ENCODE measurements around the gene LATS1. TPM values are rescaled to one million over a fixed set of nuclear protein-coding genes. Genes with fewer than 3 reads are reported as not detected.
"Not testable (repeated sequence)": the region's sequence is repeated elsewhere in the genome, so short reads cannot be mapped to it uniquely, and the experiment has no call there.

LATS1 gene
- total RNA-seq, 1 experiment from 2014 or later, result 25.1 TPM

DNA sequence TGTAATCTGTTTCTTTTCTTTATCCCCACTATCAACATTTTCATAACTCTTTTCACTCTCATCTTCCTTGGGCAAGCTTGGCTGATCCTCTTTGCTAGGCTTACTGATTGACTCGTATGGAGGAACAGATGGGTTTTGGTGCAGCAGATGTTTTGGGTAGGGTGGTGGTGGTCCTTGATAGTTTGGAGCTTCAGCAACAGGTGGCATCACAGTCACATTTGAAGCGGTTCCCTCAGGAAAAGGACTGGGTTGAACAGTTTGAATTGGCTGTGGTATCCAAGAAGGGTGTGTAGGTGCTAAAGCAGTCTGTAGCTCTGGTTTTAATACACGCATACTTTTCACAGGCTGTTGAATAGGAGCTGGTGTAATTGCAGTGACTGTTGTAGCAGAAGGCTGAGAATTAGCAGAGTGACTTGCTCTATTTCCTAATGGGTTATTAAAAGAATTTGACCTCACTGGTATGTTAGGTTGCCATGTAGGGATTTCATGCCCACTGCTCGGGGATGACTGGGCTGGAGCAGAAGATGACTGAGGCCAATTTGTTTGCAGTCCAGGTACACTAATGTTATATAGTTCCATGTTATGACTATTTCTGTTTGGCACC, 34.5 kb downstream of the LATS1 start:
- no peak overlapping the region for H2AK5ac ChIP-seq (ENCODE audit: insufficient read length, low read length)
- no peak overlapping the region for H3T11ph ChIP-seq (ENCODE audit: low read length)
- no peak overlapping the region for H4K91ac ChIP-seq (ENCODE audit: insufficient read length, low read depth, low read length)
- no peak overlapping the region for H3K27ac ChIP-seq (ENCODE audit: insufficient read length, low read depth, low read length)
- no peak overlapping the region for H2BK120ac ChIP-seq (ENCODE audit: low read depth, low read length, poor library complexity, severe bottlenecking)
- Mint-ChIP-seq H3K9me3 (no peaks in the 10 kb centered on the region), H3K27ac (no peak overlapping the region; a peak in 1 of 7 replicates), H3K36me3 (ENCODE audit: insufficient read depth in 1 of 3, low read depth in 3 of 3) (peaks cover 10 to 36% (median 33%) of the 10 kb centered on the region in 3 experiments; a peak in 6 of 7 replicates), H3K4me1 (no peaks in the 10 kb centered on the region; a peak in 1 of 4 replicates), H3K4me3 (no peak overlapping the region), H3K27me3 (ENCODE audit: low read depth) (no peaks in the 10 kb centered on the region)
- H3K27me3 ChIP-seq (ENCODE audit: insufficient read depth, low read length), result no peaks in the 10 kb centered on the region
- H3K4me1 ChIP-seq (ENCODE audit: insufficient read depth, low read length), result no peaks in the 10 kb centered on the region
- H4K20me1 ChIP-seq (ENCODE audit: control insufficient read depth, insufficient read depth, insufficient read length), result no peaks in the 10 kb centered on the region
- no peaks in the 10 kb centered on the region for H3K9me3 ChIP-seq (ENCODE audit: control insufficient read depth, low read depth, low read length)
- WGBS (ENCODE audit: extremely low coverage, insufficient read length, low lambda C conversion rate), result no CpG with 5 or more reads among the region's 4 CpGs
- H3K18ac ChIP-seq (ENCODE audit: insufficient read length, low read depth, low read length), result no peak overlapping the region
- H4K5ac ChIP-seq (ENCODE audit: insufficient read length, low read depth, low read length), result no peak overlapping the region
- H3K4me2 ChIP-seq (ENCODE audit: insufficient read depth, insufficient read length, low read length), result no peak overlapping the region
- no peak overlapping the region for H3K23ac ChIP-seq (ENCODE audit: insufficient read length, low read depth, low read length)
- no peak overlapping the region for H2AFZ ChIP-seq (ENCODE audit: low read length)
- no peak overlapping the region for H2BK5ac ChIP-seq (ENCODE audit: insufficient read length, low read length)
- H3K9ac ChIP-seq (ENCODE audit: extremely low read depth, insufficient read length, low read length), result no peak overlapping the region
- no peaks in the 10 kb centered on the region for H3K23me2 ChIP-seq (ENCODE audit: insufficient read length, low read depth, low read length, poor library complexity, severe bottlenecking)
- no peak overlapping the region for H3K4ac ChIP-seq (ENCODE audit: low read depth, low read length)
- TF ChIP-seq, protein P1, sequence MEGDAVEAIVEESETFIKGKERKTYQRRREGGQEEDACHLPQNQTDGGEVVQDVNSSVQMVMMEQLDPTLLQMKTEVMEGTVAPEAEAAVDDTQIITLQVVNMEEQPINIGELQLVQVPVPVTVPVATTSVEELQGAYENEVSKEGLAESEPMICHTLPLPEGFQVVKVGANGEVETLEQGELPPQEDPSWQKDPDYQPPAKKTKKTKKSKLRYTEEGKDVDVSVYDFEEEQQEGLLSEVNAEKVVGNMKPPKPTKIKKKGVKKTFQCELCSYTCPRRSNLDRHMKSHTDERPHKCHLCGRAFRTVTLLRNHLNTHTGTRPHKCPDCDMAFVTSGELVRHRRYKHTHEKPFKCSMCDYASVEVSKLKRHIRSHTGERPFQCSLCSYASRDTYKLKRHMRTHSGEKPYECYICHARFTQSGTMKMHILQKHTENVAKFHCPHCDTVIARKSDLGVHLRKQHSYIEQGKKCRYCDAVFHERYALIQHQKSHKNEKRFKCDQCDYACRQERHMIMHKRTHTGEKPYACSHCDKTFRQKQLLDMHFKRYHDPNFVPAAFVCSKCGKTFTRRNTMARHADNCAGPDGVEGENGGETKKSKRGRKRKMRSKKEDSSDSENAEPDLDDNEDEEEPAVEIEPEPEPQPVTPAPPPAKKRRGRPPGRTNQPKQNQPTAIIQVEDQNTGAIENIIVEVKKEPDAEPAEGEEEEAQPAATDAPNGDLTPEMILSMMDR (conservative IDR thresholded peaks at IDR 0.05), result no peak
- H4K8ac ChIP-seq (replicated peaks; ENCODE audit: insufficient read length, low read depth, low read length), result no peak overlapping the region
- no peak overlapping the region for H3K56ac ChIP-seq (ENCODE audit: insufficient read length, low read depth, low read length)
- no peaks in the 10 kb centered on the region for H3K79me1 ChIP-seq (ENCODE audit: insufficient read depth, low read depth, low read length, poor library complexity, severe bottlenecking)
- no peak overlapping the region for H2BK12ac ChIP-seq (ENCODE audit: insufficient read length, low read depth, low read length)
- no peaks in the 10 kb centered on the region for H3K79me2 ChIP-seq (ENCODE audit: insufficient read depth, low read length)
- no peak overlapping the region for H2BK15ac ChIP-seq (ENCODE audit: low read depth, low read length)
- DNase-seq, result no peak
- H2BK20ac ChIP-seq (ENCODE audit: low read depth, low read length, poor library complexity, severe bottlenecking), result no peak overlapping the region
- no peak overlapping the region for H3K14ac ChIP-seq (ENCODE audit: insufficient read depth, low read length)

GRCh38 chr6:149681845-149682244, 36.1 kb downstream of the LATS1 start:
- not testable (repeated sequence) for H3K23me2 ChIP-seq (ENCODE audit: insufficient read length, low read depth, low read length, poor library complexity, severe bottlenecking); H4K91ac ChIP-seq (ENCODE audit: insufficient read length, low read depth, low read length); H3K4ac ChIP-seq (ENCODE audit: low read depth, low read length); H3K4me1 ChIP-seq (ENCODE audit: insufficient read depth, low read length); H3K79me2 ChIP-seq (ENCODE audit: insufficient read depth, low read length); H2AK5ac ChIP-seq (ENCODE audit: insufficient read length, low read length); H3K4me2 ChIP-seq (ENCODE audit: insufficient read depth, insufficient read length, low read length); H3K27ac ChIP-seq (ENCODE audit: insufficient read length, low read depth, low read length); H3T11ph ChIP-seq (ENCODE audit: low read length); H4K8ac ChIP-seq (replicated peaks; ENCODE audit: insufficient read length, low read depth, low read length); DNase-seq; H2AFZ ChIP-seq (ENCODE audit: low read length); H2BK120ac ChIP-seq (ENCODE audit: low read depth, low read length, poor library complexity, severe bottlenecking); H4K20me1 ChIP-seq (ENCODE audit: control insufficient read depth, insufficient read depth, insufficient read length); H2BK12ac ChIP-seq (ENCODE audit: insufficient read length, low read depth, low read length); H3K14ac ChIP-seq (ENCODE audit: insufficient read depth, low read length); H3K9me3 ChIP-seq (ENCODE audit: control insufficient read depth, low read depth, low read length); H2BK5ac ChIP-seq (ENCODE audit: insufficient read length, low read length); H3K4me3 Mint-ChIP-seq; H3K9me3 Mint-ChIP-seq; H3K27me3 Mint-ChIP-seq (ENCODE audit: low read depth); H3K79me1 ChIP-seq (ENCODE audit: insufficient read depth, low read depth, low read length, poor library complexity, severe bottlenecking); H2BK20ac ChIP-seq (ENCODE audit: low read depth, low read length, poor library complexity, severe bottlenecking); H2BK15ac ChIP-seq (ENCODE audit: low read depth, low read length); H3K56ac ChIP-seq (ENCODE audit: insufficient read length, low read depth, low read length); H3K18ac ChIP-seq (ENCODE audit: insufficient read length, low read depth, low read length); H4K5ac ChIP-seq (ENCODE audit: insufficient read length, low read depth, low read length); H3K9ac ChIP-seq (ENCODE audit: extremely low read depth, insufficient read length, low read length); H3K4me1 Mint-ChIP-seq; H3K23ac ChIP-seq (ENCODE audit: insufficient read length, low read depth, low read length); H3K27me3 ChIP-seq (ENCODE audit: insufficient read depth, low read length)
- peak overlapping the region in 1 of 3 experiments; percentile 20; a peak in 1 of 7 replicates for H3K27ac Mint-ChIP-seq
- H3K36me3 Mint-ChIP-seq (ENCODE audit: insufficient read depth in 1 of 3, low read depth in 3 of 3), result peaks cover 10 to 42% (median 38%) of the 10 kb centered on the region in 3 experiments; a peak in 6 of 7 replicates
- WGBS (ENCODE audit: extremely low coverage, insufficient read length, low lambda C conversion rate), result no CpG with 5 or more reads among the region's 14 CpGs
